Testis (tissue), 3 donors: ENCODE measurements around the gene DCLK2. TPM values are rescaled to one million over a fixed set of nuclear protein-coding genes. Genes with fewer than 3 reads are reported as not detected.

Experiments
- DNase-seq: peaks from one replicate; pipeline ENCODE4 v3.0.0-alpha.2; 2019
- H3K27ac ChIP-seq, 2 donors: fragments of 200-600 bp; sonication (generic); one replicate each; pipeline ENCODE4 v1.5.1; 2019
- H3K27me3 ChIP-seq: fragments of 200-600 bp; sonication (generic); one replicate; pipeline ENCODE4 v1.5.1; 2019
- H3K36me3 ChIP-seq: fragments of 200-600 bp; sonication (generic); one replicate; pipeline ENCODE4 v1.5.1; 2017; ENCODE audit warnings: low read depth; ENCODE audit errors: missing control alignments
- H3K4me1 ChIP-seq: fragments of 200-600 bp; sonication (generic); one replicate; pipeline ENCODE4 v1.5.1; 2019
- H3K4me3 ChIP-seq, 2 donors: fragments of 200-600 bp; sonication (generic); one replicate each; pipeline ENCODE4 v1.5.1; 2017 to 2019
- H3K9me3 ChIP-seq: fragments of 200-600 bp; sonication (generic); one replicate; pipeline ENCODE4 v1.5.1; 2017
- POLR2A ChIP-seq: fragments of 450-650 bp; IDR thresholded peaks from one replicate; pipeline ENCODE4 v1.6.1; 2017; ENCODE audit warnings: antibody characterized with exemption, mild to moderate bottlenecking, moderate library complexity
- WGBS, 2 donors: methylation state at CpG; one replicate each; pipeline ENCODE4 v1.1.5; 2018; 5-methylcytosine and 5-hydroxymethylcytosine counted together
- intact Hi-C: fragments of 100-400 bp; cut with DNase I; formaldehyde crosslinking; loops from one replicate; pipeline ENCODE4 v1.15.1; 2023; ENCODE audit warnings: low total_unique reads
- polyA plus RNA-seq: library from polyadenylated mRNA; stranded (reverse); fragments of 350-450 nt; fragmentation: Illumina TruSeq; extraction: RNeasy Lipid Tissue Mini Kit (QIAGEN cat#74804); gene quantifications from one replicate; pipeline ENCODE4 v1.2.3, GENCODE V29; 2014; ENCODE audit warnings: low read depth, low replicate concordance; ENCODE audit not compliant: insufficient read depth
- total RNA-seq, 2 donors: library from RNA; depleted of rRNA; stranded (reverse); fragments of >200 nt; gene quantifications; one replicate each; pipeline ENCODE4 v1.2.3, GENCODE V29; 2016
- TF ChIP-seq, protein P1 (sequence below), 3 experiments: fragments of 450-650 bp in 2 of 3; fragments of 200-600 bp in 1 of 3; sonication (generic) in 1 of 3; IDR thresholded peaks; one replicate each; pipeline ENCODE4 v1.5.1; 2016 to 2019; ENCODE audit warnings: antibody characterized with exemption in 3 of 3, mild to moderate bottlenecking in 2 of 3, moderate library complexity in 1 of 3

Gene DCLK2
- total and polyA plus RNA-seq, 3 donors from 2014 or later, result 6.1 to 18.4 (median 14.8) TPM

DNA sequence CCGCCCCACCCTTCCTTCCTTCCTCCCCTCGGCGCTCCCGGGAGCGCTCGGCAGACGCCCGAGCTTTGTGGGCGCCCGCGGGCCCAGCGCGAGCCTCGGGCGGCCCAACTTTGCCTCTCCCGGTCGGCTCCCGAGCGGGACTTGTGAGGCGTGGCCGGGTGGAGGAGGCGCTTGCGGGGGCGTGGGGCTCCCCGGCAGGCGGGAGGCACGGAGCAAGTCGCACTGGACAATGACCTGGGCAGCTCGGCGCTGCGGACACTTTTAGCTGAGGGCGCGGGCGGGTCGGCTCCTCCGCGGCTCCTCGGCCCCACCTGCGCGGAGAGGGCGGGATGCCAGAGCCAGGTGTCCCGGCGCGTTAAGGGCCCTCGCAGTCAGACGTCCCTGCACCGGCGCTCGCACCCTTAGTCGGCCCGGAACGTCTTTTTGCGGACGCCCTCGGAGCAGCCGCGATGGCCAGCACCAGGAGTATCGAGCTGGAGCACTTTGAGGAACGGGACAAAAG is 385 bp downstream of the DCLK2 start:
- TF ChIP-seq, protein P1, sequence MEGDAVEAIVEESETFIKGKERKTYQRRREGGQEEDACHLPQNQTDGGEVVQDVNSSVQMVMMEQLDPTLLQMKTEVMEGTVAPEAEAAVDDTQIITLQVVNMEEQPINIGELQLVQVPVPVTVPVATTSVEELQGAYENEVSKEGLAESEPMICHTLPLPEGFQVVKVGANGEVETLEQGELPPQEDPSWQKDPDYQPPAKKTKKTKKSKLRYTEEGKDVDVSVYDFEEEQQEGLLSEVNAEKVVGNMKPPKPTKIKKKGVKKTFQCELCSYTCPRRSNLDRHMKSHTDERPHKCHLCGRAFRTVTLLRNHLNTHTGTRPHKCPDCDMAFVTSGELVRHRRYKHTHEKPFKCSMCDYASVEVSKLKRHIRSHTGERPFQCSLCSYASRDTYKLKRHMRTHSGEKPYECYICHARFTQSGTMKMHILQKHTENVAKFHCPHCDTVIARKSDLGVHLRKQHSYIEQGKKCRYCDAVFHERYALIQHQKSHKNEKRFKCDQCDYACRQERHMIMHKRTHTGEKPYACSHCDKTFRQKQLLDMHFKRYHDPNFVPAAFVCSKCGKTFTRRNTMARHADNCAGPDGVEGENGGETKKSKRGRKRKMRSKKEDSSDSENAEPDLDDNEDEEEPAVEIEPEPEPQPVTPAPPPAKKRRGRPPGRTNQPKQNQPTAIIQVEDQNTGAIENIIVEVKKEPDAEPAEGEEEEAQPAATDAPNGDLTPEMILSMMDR (IDR thresholded peaks at IDR 0.05), result no peak
- TF ChIP-seq POLR2A, result no peak
- DNase-seq, result peak; percentile 62
- WGBS, 2 donors, result 0% methylated on average over 6 to 54 of the region's 59 CpGs
- Histone ChIP-seq H3K27me3 (no peaks in the 10 kb centered on the region), H3K4me3 (peak overlapping the region; percentile 69 to 83), H3K9me3 (no peaks in the 10 kb centered on the region), H3K27ac (peak overlapping the region; percentile 80 to 83), H3K36me3 (no peaks in the 10 kb centered on the region), H3K4me1 (peaks cover 14% of the 10 kb centered on the region)
- intact Hi-C loops, result no loop called here

DNA sequence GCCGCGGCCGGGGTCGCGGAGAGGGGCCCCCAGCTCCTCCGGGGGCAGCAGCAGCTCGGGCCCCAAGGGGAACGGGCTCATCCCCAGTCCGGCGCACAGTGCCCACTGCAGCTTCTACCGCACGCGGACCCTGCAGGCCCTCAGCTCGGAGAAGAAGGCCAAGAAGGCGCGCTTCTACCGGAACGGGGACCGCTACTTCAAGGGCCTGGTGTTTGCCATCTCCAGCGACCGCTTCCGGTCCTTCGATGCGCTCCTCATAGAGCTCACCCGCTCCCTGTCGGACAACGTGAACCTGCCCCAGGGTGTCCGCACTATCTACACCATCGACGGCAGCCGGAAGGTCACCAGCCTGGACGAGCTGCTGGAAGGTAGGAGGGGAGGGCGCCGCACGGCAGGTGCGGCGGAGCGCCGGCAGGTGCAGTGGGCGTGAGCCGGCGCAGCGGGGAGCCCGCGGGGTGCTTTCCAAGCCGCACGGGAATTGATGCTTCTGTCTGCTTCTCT is 886 bp downstream of the DCLK2 start:
- TF ChIP-seq, protein P1 (IDR thresholded peaks at IDR 0.05), result no peak
- no peak for TF ChIP-seq POLR2A
- 1 to 3% methylated on average over 13 to 47 of the region's 47 CpGs for WGBS, 2 donors
- no peaks in the 10 kb centered on the region for H3K36me3 ChIP-seq
- no peaks in the 10 kb centered on the region for H3K9me3 ChIP-seq
- H3K4me3 ChIP-seq, result peak overlapping the region; percentile 69 to 83
- intact Hi-C loops, result no loop called here
- no peaks in the 10 kb centered on the region for H3K27me3 ChIP-seq
- peak; percentile 53 for DNase-seq
- peaks cover 14% of the 10 kb centered on the region for H3K4me1 ChIP-seq
- peak overlapping the region; percentile 80 to 83 for H3K27ac ChIP-seq

DNA sequence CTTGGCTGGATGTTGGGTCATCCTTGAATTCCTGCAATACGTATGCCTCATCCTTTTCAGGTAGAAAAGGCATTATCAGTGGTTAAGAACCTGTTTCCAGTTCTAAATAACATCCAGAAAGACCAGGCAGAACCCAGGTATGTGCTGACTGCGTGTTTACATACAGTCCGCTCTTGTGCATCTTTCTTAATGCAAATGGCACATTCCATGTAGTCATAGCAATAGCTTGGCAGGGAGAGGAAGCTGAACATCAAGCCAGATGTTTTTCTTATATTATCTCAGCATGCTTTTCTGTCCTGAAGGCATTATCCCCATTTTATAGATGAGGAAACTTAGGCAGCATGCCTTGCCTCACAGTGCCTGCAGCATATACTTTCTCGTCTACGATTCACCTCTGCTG is 2.1 kb downstream of the DCLK2 start:
- DNase-seq, result no peak
- intact Hi-C loops, result no loop called here
- TF ChIP-seq, protein P1 (IDR thresholded peaks at IDR 0.05), result no peak
- TF ChIP-seq POLR2A, result no peak
- WGBS, 2 donors, result 54 to 74% methylated on average over 5 of the region's 5 CpGs
- Histone ChIP-seq H3K27me3 (no peaks in the 10 kb centered on the region), H3K4me1 (peaks cover 14% of the 10 kb centered on the region), H3K4me3 (no peak overlapping the region), H3K27ac (no peak overlapping the region), H3K36me3 (no peaks in the 10 kb centered on the region), H3K9me3 (no peaks in the 10 kb centered on the region)

DNA sequence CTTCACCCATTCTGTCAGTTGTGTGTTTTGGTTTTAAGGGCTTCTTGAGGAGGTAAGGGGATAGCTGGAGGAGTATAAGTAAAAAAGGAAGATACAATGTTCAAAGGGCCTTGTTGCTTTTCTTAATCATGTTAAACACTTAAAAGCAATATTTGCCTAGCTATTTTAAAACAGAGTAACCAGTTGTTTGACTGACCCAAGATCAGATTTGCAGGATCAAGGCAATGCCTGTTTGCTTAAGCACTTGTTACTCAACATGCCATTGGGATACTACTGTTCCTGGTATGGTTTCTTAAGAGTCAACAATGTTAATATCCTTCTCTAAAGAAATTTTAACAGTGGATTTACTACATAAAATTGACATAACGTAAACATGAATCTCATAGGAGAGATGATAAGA is 2.6 kb downstream of the DCLK2 start:
- 42 to 45% methylated on average over 1 of the region's 1 CpG for WGBS, 2 donors
- no peak overlapping the region for H3K4me3 ChIP-seq
- H3K4me1 ChIP-seq, result peaks cover 14% of the 10 kb centered on the region
- no peaks in the 10 kb centered on the region for H3K36me3 ChIP-seq
- no peak for DNase-seq
- H3K27ac ChIP-seq, result no peak overlapping the region
- H3K9me3 ChIP-seq, result no peaks in the 10 kb centered on the region
- TF ChIP-seq, protein P1 (IDR thresholded peaks at IDR 0.05), result no peak
- no peak for TF ChIP-seq POLR2A
- no peaks in the 10 kb centered on the region for H3K27me3 ChIP-seq
- intact Hi-C loops, result no loop called here

DNA sequence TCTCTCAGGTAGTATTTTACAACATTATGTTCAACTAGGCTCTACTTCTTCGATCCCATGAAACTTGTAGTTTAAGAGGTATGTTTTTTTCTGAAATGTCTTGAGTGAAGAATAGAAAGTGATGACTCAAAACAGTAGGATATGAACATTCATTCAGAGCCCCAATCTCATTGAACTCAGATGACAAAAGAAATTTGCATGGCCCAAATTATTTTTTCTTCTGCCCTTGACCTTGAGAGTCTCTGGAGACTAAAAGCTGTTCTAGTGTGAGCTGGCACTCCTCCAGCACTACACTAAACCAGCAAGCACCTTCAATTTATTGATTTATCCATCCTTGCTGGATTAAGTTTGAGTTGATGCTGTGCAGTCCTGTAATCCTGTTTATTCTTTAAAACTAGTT is 4.0 kb downstream of the DCLK2 start:
- intact Hi-C loops, result no loop called here
- H3K27ac ChIP-seq, result no peak overlapping the region

More for the DNA sequence above, 4.0 kb downstream of the DCLK2 start:
- DNase-seq, result no peak
- H3K36me3 ChIP-seq, result no peaks in the 10 kb centered on the region
- H3K9me3 ChIP-seq, result no peaks in the 10 kb centered on the region
- TF ChIP-seq POLR2A, result no peak
- TF ChIP-seq, protein P1 (IDR thresholded peaks at IDR 0.05), result no peak
- 38 to 39% methylated on average over 1 of the region's 1 CpG for WGBS, 2 donors
- H3K4me1 ChIP-seq, result peaks cover 14% of the 10 kb centered on the region
- H3K27me3 ChIP-seq, result no peaks in the 10 kb centered on the region
- no peak overlapping the region for H3K4me3 ChIP-seq
